GM12874 (cell line): ENCODE measurements around the gene DNASE2B.

ENCODE experiments used
- TF ChIP-seq, protein P1 (sequence below): IDR thresholded peaks from 2 replicates; pipeline ENCODE4 v1.5.1; 2011; ENCODE audit warnings: low read depth, mild to moderate bottlenecking, control low read depth, low read length, moderate library complexity; ENCODE audit not compliant: insufficient read depth

Gene DNASE2B

DNA sequence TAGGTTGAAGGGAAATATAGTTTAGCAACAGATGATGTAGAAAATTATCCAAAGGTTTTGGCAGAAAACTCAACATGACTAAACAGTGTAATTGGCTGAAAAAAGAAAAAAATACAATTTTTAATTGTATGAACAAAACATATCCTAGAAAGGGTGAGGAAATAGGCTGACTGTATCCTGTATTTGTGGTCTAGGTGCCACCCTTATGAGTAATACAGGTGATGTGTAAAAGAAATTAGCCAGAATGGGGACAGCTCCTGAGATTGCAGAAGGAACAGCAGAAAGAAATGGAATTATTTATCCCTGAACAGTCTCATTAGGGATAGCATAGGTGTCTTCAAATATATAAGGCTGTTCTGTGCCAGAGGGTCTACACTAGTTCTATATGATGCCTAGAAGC lies 24.6 kb downstream of the DNASE2B start:
- TF ChIP-seq, protein P1, sequence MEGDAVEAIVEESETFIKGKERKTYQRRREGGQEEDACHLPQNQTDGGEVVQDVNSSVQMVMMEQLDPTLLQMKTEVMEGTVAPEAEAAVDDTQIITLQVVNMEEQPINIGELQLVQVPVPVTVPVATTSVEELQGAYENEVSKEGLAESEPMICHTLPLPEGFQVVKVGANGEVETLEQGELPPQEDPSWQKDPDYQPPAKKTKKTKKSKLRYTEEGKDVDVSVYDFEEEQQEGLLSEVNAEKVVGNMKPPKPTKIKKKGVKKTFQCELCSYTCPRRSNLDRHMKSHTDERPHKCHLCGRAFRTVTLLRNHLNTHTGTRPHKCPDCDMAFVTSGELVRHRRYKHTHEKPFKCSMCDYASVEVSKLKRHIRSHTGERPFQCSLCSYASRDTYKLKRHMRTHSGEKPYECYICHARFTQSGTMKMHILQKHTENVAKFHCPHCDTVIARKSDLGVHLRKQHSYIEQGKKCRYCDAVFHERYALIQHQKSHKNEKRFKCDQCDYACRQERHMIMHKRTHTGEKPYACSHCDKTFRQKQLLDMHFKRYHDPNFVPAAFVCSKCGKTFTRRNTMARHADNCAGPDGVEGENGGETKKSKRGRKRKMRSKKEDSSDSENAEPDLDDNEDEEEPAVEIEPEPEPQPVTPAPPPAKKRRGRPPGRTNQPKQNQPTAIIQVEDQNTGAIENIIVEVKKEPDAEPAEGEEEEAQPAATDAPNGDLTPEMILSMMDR = no peak

DNA sequence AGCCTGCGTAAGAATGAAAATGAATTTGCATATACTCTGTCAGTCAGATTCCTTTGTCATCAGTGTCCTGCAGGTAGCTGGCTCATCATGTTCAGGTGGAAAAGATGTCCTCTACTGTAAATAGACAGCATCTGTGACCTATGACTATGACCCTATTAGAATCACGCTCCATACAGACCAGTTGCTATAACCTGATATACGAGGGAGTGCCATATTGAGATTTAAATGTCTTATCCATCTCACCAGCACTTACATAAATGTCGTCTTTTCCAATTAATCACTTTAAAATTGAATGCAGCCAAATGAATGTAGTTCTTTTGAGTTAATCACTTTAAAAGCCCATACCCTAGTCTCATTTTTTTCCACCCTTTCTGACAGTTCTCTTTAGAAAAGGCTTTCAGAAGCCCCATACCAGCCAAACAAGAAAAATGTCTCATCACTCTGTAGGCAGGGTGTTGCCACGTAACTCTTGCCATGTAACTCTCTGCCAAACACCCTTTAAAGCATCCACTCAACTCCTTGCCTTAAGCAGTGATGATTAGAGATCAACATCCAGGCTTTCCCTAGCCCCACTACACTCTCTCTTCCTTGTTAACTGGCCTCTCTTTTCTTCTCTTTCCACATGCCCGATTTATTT lies 26.3 kb downstream of the DNASE2B start:
- TF ChIP-seq, protein P1 = no peak

DNA sequence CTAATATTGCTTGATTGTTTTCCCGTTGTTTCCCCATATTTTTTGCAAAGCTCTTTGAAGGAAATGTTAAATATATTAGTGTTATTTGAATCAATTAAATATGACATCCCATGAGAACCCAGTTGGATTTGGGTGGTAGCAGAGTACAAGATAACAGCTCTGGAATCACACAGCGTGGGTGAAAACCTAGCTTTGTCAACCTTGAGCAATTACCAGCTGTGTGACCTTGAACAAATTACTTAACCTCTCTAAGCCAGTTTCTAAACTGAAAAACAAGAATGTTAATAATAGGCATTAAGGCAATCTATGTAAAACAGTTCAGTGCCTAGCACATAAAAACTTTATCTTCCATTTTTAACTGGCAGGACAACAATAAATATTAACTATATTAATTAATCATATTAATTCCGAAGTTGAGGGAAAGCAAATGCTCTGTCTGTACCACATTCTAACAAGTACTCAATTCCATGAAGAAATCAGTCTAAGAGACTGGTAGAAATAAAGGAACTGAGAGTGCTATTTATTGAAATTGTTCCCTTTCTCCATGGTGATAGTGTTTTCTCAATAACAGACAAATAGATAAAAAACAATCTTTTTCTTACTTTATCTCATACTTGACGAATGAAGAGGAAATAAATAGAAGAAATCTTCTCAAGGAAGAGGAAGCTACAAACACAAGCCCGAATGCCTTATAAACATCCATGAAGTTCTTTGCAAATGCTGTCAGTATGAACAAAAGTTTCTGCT lies 27.0 kb downstream of the DNASE2B start:
- TF ChIP-seq, protein P1 = no peak

DNA sequence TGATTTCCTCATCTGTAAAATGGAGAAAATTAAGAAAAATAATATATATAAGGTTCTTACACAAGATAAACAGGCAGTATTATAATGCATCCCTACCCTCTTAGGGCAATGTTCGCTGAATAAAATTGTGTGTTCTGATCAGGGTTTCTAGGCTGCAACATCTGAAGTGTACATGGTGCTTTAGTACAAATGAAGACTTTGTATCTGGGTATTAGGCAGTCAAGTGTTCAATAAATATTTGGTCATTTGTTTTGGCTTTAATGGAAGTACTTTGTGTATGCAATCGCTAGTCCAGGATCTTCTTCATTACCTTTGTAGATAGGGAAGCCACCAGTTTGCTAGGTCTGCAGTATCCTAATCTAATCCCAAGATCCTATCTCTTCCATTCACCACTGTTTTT lies 28.1 kb downstream of the DNASE2B start:
- TF ChIP-seq, protein P1 = no peak

DNA sequence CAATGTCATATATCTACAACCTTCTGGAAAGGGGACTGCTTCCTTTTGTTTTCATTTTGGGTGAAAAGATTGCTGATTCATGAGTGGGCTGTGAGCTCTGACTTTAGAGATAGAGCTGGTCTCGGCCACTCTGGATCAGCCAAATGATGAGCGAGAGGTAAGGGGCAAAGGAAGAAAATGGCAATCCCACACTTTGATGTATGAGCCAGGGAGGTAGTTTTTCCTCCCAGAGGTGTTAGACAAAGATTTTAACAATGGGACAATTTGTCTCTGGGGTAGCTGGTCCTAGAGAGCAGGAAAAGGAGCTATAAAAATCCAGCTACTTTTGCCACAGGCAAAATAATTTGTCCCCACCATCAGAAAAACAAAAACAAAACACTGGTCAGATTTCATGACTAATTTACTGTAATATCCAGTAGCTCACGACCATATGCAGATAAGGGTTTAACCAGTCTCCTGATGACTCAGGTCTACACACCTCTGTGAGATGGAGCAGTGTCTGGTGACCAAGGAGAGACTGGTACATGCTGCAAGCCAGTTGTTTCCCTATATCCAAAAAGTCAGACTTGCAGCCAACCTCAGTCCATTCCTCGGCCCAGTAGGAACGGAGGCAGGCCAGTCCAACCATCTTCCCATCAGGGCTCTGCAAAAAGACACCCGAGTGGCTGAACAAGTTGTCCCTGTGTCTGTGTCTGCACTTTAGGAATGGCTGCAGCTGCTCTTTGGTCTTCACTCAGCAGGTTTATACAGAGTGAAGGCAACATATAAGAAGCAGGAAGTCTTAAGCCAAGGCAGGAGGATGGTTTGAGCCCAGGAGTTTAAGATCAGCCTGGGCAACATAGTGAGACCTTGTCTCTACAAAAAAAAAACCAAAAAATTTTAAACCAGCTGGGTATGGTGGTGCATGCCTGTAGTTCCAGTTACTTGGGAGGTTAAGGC lies 29.2 kb downstream of the DNASE2B start:
- TF ChIP-seq, protein P1 = no peak

DNA sequence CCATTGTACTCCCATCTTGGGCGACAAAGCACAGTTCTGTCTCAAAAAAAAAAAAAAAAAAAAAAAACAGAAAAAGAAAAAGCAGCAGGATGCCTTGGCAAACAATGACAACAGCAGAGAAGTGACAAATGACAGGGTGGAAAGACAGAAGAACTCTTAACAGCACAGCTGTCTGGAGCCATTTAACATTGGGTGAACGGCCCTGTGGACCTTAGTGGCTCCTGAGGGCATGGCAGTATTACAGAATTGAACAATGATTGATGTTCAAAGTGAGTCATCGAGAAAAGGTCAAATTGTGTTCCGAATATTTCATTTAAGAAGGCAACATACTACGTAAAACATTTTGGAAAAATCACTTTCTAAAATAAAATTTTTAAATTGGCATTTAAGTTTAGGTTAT lies 30.0 kb downstream of the DNASE2B start:
- TF ChIP-seq, protein P1 = no peak

DNA sequence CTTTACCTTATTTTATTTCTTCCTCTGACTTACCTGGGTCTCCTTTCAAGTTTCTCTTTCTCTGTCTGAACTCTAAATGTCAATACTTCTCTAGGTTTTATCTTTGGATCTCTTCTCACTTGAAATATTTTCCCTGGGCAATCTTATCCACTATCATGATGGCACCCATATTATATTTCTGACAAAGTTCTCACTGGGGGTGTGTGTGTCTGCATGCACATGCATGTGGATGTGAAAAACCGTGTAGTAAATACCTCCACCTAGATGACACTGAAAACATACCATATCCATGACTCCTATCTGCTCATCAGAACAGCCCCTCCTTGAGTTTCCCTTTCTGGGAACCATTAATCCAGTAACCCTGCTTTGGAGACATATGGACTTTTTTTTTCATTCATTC lies 30.9 kb downstream of the DNASE2B start:
- TF ChIP-seq, protein P1 = no peak
